HepG2 (cell line): ENCODE data around the gene MIB2. TPM values are rescaled to one million over a fixed set of nuclear protein-coding genes. Genes with fewer than 3 reads are reported as not detected.
"Not testable (repeated sequence)": the region's sequence is repeated elsewhere in the genome, so short reads cannot be mapped to it uniquely, and the experiment has no call there.

Experiments used
- ATAC-seq: fragments of 200-7000 bp; cut with Tn5 transposase; 3 replicates; pipeline ENCODE4 v1.9.1; 2020; ENCODE audit warnings: mild to moderate bottlenecking, moderate library complexity
- BruUV-seq: library from RNA; stranded (reverse); fragments of 400-500 nt; replicated peaks from 2 replicates; lab custom pipeline; 2021; lab: Mats Ljungman, UMichigan
- CTCF ChIA-PET: fragments of 300-600 bp; formaldehyde crosslinking; extraction: SDS; loops from one replicate; lab custom pipeline; 2021; ENCODE audit warnings: low total read pairs, inconsistent platforms, low intra/inter-chr PET ratio; lab: Yijun Ruan, JAX
- POLR2A ChIA-PET: fragments of 350-600 bp; sonication (Branson Sonifier 250); formaldehyde crosslinking; loops from one replicate; lab custom pipeline; 2020; ENCODE audit warnings: antibody characterized with exemption, inconsistent platforms; lab: Yijun Ruan, JAX
- DNase-seq: peaks from one replicate; pipeline ENCODE4 v3.0.0-alpha.2; 2015; ENCODE audit warnings: low spot score
- FAIRE-seq: peaks from 3 replicates; lab custom pipeline; 2011; peaks lifted over from hg19 to GRCh38; lab: Jason Lieb, UNC
- H2AFZ ChIP-seq: one replicate; pipeline ENCODE4 v1.6.1; 2011; ENCODE audit warnings: low read length, inconsistent platforms
- H3K27ac ChIP-seq: fragments of 300-600 bp; 3 replicates; pipeline ENCODE4 v1.8.0; 2011; ENCODE audit warnings: mixed run types, mild to moderate bottlenecking, mixed read lengths, low read length, inconsistent platforms; ENCODE audit not compliant: insufficient read depth; ENCODE audit errors: extremely low read length
- H3K27me3 ChIP-seq, 2 experiments: fragments of 200-600 bp in 1 of 2; 2 replicates in 1 of 2; 3 replicates in 1 of 2; pipeline versions ENCODE4 v1.6.0 to v1.8.0; 2011; ENCODE audit warnings: low read length in 2 of 2, mild to moderate bottlenecking in 2 of 2, moderate library complexity in 2 of 2, inconsistent platforms in 1 of 2; ENCODE audit not compliant: insufficient read depth in 2 of 2, control insufficient read depth in 1 of 2
- H3K36me3 ChIP-seq, 2 experiments: fragments of 200-600 bp in 1 of 2; replicated peaks in 1 of 2; 2 replicates in 1 of 2; 3 replicates in 1 of 2; pipeline versions ENCODE4 v1.5.1 to v1.8.0; 2011; ENCODE audit warnings: low read length in 2 of 2, inconsistent platforms in 1 of 2; ENCODE audit not compliant: insufficient read depth in 2 of 2, control insufficient read depth in 1 of 2
- H3K4me1 ChIP-seq: 2 replicates; pipeline ENCODE4 v1.5.1; 2012; ENCODE audit warnings: low read length, inconsistent platforms; ENCODE audit not compliant: insufficient read depth
- H3K4me2 ChIP-seq: 2 replicates; pipeline ENCODE4 v1.6.0; 2011; ENCODE audit warnings: low read depth, low read length, inconsistent platforms
- H3K4me3 ChIP-seq, 3 experiments: fragments of 200-600 bp in 1 of 3; sonication (generic), shearing (Covaris generic) in 1 of 3; replicated peaks in 1 of 3; 2 replicates each; pipeline ENCODE4 v1.5.1; 2011 to 2016; ENCODE audit warnings: low read length in 3 of 3, inconsistent platforms in 2 of 3, low read depth in 2 of 3, mild to moderate bottlenecking in 2 of 3, control low read depth in 1 of 3, mixed read lengths in 1 of 3; ENCODE audit not compliant: insufficient read depth in 1 of 3
- H3K79me2 ChIP-seq: one replicate; pipeline ENCODE4 v1.6.1; 2011; ENCODE audit warnings: low read length, inconsistent platforms; ENCODE audit not compliant: insufficient read depth
- H3K9ac ChIP-seq: 2 replicates; pipeline ENCODE4 v1.6.0; 2011; ENCODE audit warnings: mild to moderate bottlenecking, low read depth, low read length, inconsistent platforms; ENCODE audit not compliant: insufficient read depth
- H3K9me3 ChIP-seq: 2 replicates; pipeline ENCODE4 v1.5.1; 2012; ENCODE audit warnings: mild to moderate bottlenecking, low read length
- H4K20me1 ChIP-seq: 2 replicates; pipeline ENCODE4 v1.6.0; 2011; ENCODE audit warnings: inconsistent platforms, mild to moderate bottlenecking, low read length, moderate library complexity; ENCODE audit not compliant: insufficient read depth
- WGBS: methylation state at CpG from one replicate; pipeline ENCODE4 v1.1.6; 2017; ENCODE audit warnings: low lambda C conversion rate; 5-methylcytosine and 5-hydroxymethylcytosine counted together
- in situ Hi-C: cut with HindIII; loops from 2 replicates; pipeline ENCODE4 v1.10.0; 2017; ENCODE audit warnings: low pct_unique_long_range_greater_than_20kb; ENCODE audit not compliant: extremely low pct_ligation_motif_present
- intact Hi-C: fragments of 100-400 bp; cut with micrococcal nuclease; formaldehyde crosslinking; loops from one replicate; pipeline ENCODE4 v1.10.0; 2022; ENCODE audit not compliant: unreplicated experiment
- polyA plus RNA-seq, 8 experiments: library from polyadenylated mRNA; depleted of rRNA in 3 of 8; stranded (reverse) in 7 of 8; unstranded in 1 of 8; fragments of >200 nt; fragmentation: Illumina TruSeq in 4 of 8; extraction: Trizol in 4 of 8; gene quantifications; 2 replicates each; pipeline versions ENCODE4 v1.2.1 to v1.2.3, GENCODE V29; 2011 to 2016; ENCODE audit warnings: low read depth in 4 of 8, missing spikeins in 1 of 8, mixed read lengths in 1 of 8; ENCODE audit not compliant: insufficient read depth in 1 of 8
- total RNA-seq, 5 experiments: library from RNA; depleted of rRNA; stranded (reverse); fragments of >200 nt; fragmentation: Illumina TruSeq; extraction: Trizol; gene quantifications; 2 replicates each; pipeline ENCODE4 v1.2.3, GENCODE V29; 2016; ENCODE audit warnings: low read depth in 1 of 5

The MIB2 gene
- total and polyA plus RNA-seq, 2 of the 13 experiments (the other 11 are each of a cell fraction or from before 2014, with no cell fraction given), result 19.9 to 30.4 TPM

DNA sequence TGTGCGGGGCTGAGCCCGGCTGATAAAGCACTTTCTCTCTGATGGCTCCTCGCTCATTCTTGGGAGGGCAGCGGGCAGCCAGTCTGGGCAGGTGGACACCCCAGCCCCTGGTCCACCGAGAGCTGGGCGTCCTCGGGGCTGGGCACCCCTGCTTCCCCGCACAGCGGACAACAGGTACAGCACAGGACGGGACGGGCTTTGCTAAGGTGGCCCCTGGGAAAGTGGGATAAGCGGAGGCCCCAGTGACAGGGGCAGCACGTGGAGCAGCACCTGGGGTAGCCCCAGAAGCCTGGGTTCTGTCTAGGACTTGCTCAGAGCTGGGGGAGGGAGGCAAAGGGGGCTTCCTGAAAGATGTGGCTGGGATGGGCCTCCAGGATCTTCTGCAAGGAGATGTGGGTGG, 19.3 kb downstream of the MIB2 start:
- H3K27me3 ChIP-seq, CTCF ChIA-PET, H3K4me1 ChIP-seq, H3K9ac ChIP-seq, H3K27ac ChIP-seq, intact Hi-C loops, H3K4me2 ChIP-seq, H3K4me3 ChIP-seq, POLR2A ChIA-PET, H4K20me1 ChIP-seq, BruUV-seq, H2AFZ ChIP-seq, H3K9me3 ChIP-seq, DNase-seq, H3K36me3 ChIP-seq, FAIRE-seq, H3K79me2 ChIP-seq, in situ Hi-C loops: not testable (repeated sequence)
- peak; percentile 4; the same call in 1 of the 3 replicates for ATAC-seq
- 98% methylated on average over 9 of the region's 13 CpGs for WGBS

DNA sequence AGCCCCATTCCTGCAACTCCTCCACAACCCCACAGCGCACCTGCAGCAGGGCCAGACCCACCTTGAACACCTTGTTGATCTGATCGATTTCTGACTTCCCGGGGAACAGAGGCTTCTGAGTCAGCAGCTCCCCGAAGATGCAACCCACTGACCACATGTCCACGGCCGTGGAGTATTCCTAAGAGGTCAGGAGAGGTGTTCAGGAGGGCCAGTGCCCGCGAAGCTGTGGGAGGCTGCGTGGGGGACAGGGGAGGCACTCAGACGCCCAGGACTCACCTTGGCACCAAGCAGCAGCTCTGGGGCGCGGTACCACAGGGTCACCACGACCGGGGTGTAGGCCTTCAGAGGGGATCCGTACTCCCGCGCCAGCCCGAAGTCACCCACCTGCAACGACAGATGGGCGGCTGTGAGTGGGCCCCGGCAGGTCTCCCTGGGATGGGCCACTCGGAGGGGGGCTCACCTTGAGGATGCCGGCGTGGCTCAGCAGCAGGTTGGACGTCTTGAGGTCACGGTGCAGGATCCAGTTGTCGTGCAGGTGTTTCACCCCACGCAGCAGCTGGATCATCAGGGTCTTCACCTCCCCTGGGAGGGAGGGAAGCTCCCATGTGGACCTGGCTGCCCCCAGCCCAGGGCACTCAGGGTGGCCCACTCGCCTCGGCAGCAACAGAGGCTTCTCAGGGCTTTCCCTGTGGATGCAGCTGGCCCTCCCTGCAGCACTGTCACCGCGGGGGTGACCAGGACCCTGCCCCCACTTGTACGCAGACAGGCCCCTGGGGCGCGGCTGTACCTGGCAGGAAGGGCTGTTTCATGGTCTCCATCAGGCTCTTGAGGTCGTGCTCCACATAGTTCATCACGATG, 21.6 kb downstream of the MIB2 start:
- CTCF ChIA-PET, in situ Hi-C loops, H3K27ac ChIP-seq, POLR2A ChIA-PET, H3K27me3 ChIP-seq, BruUV-seq, H3K79me2 ChIP-seq, H3K9ac ChIP-seq, H4K20me1 ChIP-seq, ATAC-seq, DNase-seq, intact Hi-C loops, H3K9me3 ChIP-seq, H3K4me2 ChIP-seq, H3K4me3 ChIP-seq, H3K36me3 ChIP-seq, H2AFZ ChIP-seq, H3K4me1 ChIP-seq, FAIRE-seq: not testable (repeated sequence)
- WGBS, result 94% methylated on average over 21 of the region's 37 CpGs

- ATAC-seq, DNase-seq, H3K79me2 ChIP-seq, H3K9ac ChIP-seq, CTCF ChIA-PET, FAIRE-seq, H3K27ac ChIP-seq, H3K4me3 ChIP-seq, H4K20me1 ChIP-seq, BruUV-seq, in situ Hi-C loops, H3K9me3 ChIP-seq, H2AFZ ChIP-seq, intact Hi-C loops, POLR2A ChIA-PET, H3K4me1 ChIP-seq, H3K4me2 ChIP-seq, H3K36me3 ChIP-seq, H3K27me3 ChIP-seq: not testable (repeated sequence)
- 98% methylated on average over 6 of the region's 14 CpGs for WGBS
Observed at GRCh38 chr1:1637479-1637875, 22.2 kb downstream of the MIB2 start.

DNA sequence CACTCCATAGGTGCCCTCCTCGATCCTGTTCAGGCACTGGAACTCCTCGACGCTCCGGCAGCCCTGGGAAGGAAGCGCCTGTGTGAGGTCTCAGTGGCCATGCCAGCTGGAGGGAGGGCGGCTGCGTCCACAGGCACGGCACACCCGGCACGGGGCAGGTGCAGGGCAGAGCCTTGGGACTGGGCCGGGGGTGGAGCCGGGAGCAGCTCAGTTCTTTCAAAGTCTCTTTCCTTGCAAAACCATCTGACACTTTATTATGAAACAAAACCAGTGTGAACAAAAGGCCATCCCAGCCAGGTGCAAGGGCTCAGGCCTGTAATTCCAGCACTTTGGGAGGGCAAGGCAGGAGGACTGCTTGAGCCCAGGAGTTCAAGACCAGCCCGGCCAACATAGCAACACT, 23.2 kb downstream of the MIB2 start:
- WGBS, result over 99% methylated on average over 8 of the region's 13 CpGs
- ATAC-seq, result not testable (repeated sequence)

More for the DNA sequence above, 23.2 kb downstream of the MIB2 start:
- H3K36me3 ChIP-seq, H3K27ac ChIP-seq, H2AFZ ChIP-seq, H3K4me3 ChIP-seq, FAIRE-seq, H3K79me2 ChIP-seq, H3K27me3 ChIP-seq, DNase-seq, H3K9ac ChIP-seq, H3K4me1 ChIP-seq, POLR2A ChIA-PET, H3K4me2 ChIP-seq, intact Hi-C loops, H4K20me1 ChIP-seq, CTCF ChIA-PET, BruUV-seq, H3K9me3 ChIP-seq, in situ Hi-C loops: not testable (repeated sequence)
